Nephron progenitor cell (in vitro differentiated cells): ENCODE results near the gene ADGRD2.

Source experiments
- DNase-seq: peaks from one replicate; pipeline ENCODE4 v3.0.0; 2021
- H3K27ac Mint-ChIP-seq: 2 replicates; pipeline ENCODE4 v1.8.0; 2021; ENCODE audit warnings: mild to moderate bottlenecking, moderate library complexity, mixed read lengths
- H3K27me3 Mint-ChIP-seq: 2 replicates; pipeline ENCODE4 v1.8.0; 2021; ENCODE audit warnings: mild to moderate bottlenecking, low read depth, mixed read lengths; ENCODE audit not compliant: poor library complexity
- H3K36me3 Mint-ChIP-seq: 2 replicates; pipeline ENCODE4 v1.8.0; 2021; ENCODE audit warnings: low read depth, mixed read lengths
- H3K4me1 Mint-ChIP-seq: 2 replicates; pipeline ENCODE4 v1.8.0; 2021; ENCODE audit warnings: mixed read lengths
- H3K4me3 Mint-ChIP-seq: 2 replicates; pipeline ENCODE4 v1.8.0; 2021; ENCODE audit warnings: mild to moderate bottlenecking, moderate library complexity, mixed read lengths
- H3K9me3 Mint-ChIP-seq: 2 replicates; pipeline ENCODE4 v1.8.0; 2021; ENCODE audit warnings: mild to moderate bottlenecking, moderate library complexity, mixed read lengths
- TF ChIP-seq, protein P1 (sequence below): fragments of 200-600 bp; sonication (generic); IDR thresholded peaks from 2 replicates; pipeline ENCODE4 v1.5.0; 2021; ENCODE audit warnings: antibody characterized with exemption

Gene ADGRD2

DNA sequence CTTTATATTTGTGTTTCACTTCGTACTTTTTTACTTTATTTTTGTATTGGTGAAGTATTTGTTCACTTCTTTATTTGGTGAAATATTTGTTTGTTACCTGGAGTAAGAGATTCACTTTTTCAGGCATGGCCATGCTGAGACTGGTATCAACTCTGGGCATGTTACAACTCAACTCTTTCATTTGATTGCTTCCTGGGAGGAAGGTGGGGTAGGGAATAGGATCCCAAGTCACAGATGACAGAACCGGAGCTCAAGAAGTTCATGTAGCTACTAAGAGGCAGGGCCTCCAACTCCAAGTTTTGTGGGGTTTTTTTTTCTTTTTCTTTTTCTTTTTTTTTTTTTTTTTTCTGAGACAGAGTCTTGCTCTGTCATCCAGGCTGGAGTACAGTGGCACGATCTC, 6.1 kb upstream of the ADGRD2 start:
- Mint-ChIP-seq H3K36me3 (no peaks in the 10 kb centered on the region), H3K9me3 (no peaks in the 10 kb centered on the region), H3K4me3 (no peak overlapping the region), H3K4me1 (no peaks in the 10 kb centered on the region), H3K27me3 (peaks cover 31% of the 10 kb centered on the region), H3K27ac (no peak overlapping the region)
- TF ChIP-seq, protein P1, sequence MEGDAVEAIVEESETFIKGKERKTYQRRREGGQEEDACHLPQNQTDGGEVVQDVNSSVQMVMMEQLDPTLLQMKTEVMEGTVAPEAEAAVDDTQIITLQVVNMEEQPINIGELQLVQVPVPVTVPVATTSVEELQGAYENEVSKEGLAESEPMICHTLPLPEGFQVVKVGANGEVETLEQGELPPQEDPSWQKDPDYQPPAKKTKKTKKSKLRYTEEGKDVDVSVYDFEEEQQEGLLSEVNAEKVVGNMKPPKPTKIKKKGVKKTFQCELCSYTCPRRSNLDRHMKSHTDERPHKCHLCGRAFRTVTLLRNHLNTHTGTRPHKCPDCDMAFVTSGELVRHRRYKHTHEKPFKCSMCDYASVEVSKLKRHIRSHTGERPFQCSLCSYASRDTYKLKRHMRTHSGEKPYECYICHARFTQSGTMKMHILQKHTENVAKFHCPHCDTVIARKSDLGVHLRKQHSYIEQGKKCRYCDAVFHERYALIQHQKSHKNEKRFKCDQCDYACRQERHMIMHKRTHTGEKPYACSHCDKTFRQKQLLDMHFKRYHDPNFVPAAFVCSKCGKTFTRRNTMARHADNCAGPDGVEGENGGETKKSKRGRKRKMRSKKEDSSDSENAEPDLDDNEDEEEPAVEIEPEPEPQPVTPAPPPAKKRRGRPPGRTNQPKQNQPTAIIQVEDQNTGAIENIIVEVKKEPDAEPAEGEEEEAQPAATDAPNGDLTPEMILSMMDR: no peak
- no peak for DNase-seq

DNA sequence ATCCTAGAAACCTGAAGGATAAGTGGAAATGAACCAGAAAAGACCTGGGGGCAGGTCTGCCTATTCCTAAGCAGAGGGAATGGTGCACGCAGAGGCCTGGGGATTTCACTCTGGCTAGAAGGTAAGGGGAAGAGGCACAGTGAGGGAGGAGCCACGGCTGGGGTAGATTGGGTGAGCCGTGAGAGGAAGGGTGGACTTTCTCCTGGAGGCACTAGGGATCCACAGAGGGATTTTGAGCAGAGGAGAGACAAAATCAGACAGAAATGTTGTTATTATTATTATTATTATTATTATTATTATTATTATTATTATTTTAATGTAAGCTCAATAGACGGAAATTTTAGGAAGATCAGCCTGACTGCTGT, 3.0 kb upstream of the ADGRD2 start:
- TF ChIP-seq, protein P1: no peak
- Mint-ChIP-seq H3K36me3 (no peaks in the 10 kb centered on the region), H3K4me3 (no peak overlapping the region), H3K27ac (no peak overlapping the region), H3K9me3 (no peaks in the 10 kb centered on the region), H3K4me1 (peaks cover 14% of the 10 kb centered on the region), H3K27me3 (peaks cover 54% of the 10 kb centered on the region)
- no peak for DNase-seq

DNA sequence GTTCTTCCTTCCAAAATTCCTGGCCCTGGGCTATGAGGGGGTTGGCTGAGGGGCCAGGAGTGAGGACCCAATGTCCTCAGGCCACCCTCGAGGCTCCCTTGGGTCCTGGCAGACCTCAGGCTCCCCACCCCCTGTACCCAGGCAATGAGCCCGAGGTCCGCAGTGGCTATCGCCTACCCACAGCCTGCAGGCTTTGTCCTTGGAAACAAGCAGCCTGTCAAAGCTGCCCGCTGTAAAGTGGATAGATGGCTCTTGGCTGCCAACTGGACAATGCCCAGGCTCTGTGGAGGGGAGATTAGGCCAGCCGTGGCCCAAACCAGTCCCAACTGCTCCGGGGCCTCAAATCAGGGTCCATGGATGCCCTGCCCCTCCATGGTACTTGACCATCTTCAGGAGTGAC, 2.2 kb upstream of the ADGRD2 start:
- Mint-ChIP-seq H3K27me3 (peaks cover 56% of the 10 kb centered on the region), H3K9me3 (no peaks in the 10 kb centered on the region), H3K4me3 (no peak overlapping the region), H3K4me1 (peaks cover 14% of the 10 kb centered on the region), H3K27ac (no peak overlapping the region), H3K36me3 (no peaks in the 10 kb centered on the region)
- DNase-seq: no peak
- TF ChIP-seq, protein P1: no peak

DNA sequence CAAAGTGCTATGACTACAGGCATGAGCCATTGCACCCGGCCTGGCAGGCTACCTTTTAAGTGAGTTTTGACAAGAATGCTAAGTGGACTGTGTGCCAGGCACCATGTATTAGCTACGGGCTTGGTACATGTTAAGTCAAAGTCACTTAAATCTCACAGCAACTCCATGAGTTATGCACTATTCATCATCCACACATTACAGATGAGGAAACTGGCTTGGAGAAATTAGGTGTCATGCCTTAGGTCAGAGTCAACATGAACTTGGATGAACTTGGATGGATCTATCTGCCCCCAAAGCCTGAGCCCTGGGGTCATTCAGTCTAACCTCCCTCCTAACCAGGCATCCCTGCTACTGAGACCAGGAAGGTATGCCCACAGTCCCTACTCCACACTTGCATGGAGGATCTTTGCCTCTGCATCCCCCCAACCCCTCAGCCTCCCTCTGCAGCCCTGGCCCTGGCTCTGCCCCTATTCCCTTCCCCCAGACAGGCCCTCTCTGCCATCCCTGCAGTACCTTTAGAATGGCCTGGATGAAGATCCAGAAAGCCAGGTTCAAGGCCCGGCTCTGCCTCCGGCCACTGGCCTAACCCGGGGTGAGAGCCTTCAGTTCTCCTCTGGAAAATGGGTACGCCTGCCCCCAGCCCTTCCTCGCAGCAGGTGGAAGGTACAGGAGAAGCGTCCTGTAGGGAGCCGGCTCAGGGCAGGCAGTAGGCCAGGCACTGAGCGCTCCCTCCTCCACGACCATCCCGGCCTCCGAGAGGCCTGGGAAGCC, 685 bp upstream of the ADGRD2 start:
- peaks cover 68% of the 10 kb centered on the region for H3K27me3 Mint-ChIP-seq
- TF ChIP-seq, protein P1: no peak

DNA sequence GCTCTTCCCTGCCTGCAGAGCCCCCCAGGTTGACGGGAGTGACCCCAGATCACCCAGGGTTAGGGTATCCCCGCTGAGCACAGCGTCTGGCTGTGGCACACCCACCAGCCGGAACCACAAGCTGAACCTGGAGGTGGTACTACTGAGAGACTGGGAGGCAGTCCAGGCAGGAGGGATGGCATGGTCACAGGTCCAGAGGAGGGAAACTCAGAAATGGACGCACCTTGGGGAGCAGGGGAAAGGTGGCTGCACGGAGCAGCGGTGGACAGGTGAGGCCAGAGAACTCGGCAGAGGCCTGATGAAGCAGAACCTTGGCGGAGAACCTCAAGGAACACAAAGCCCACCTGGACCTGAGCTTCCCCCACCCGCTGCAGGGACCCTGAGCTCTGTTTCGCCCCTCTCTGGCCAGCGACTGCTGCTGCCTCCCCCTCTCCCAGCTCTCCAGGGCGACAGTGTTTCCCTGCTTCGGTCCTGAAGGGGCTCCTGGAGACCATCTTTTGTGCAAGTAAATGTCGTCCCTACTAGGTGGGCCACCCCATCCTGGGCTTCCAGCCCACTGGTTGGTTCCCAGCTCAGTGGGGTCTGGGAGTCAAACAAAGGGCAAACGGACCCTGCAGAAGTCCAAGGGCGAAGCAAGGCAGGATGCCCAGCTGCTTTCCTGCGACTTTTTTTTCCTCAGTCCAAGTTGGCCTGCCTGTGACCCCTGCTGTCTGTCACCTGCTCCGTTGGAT, 845 bp downstream of the ADGRD2 start:
- Mint-ChIP-seq H3K27me3 (peaks cover 77% of the 10 kb centered on the region), H3K4me3 (peak overlapping the region; percentile 36), H3K27ac (no peak overlapping the region), H3K36me3 (no peaks in the 10 kb centered on the region), H3K9me3 (no peaks in the 10 kb centered on the region), H3K4me1 (peaks cover 14% of the 10 kb centered on the region)
- no peak for DNase-seq
- TF ChIP-seq, protein P1: no peak

More for the DNA sequence above, 685 bp upstream of the ADGRD2 start:
- peaks cover 14% of the 10 kb centered on the region for H3K4me1 Mint-ChIP-seq
- no peak for DNase-seq
- H3K27ac Mint-ChIP-seq: no peak overlapping the region
- no peak overlapping the region for H3K4me3 Mint-ChIP-seq
- no peaks in the 10 kb centered on the region for H3K36me3 Mint-ChIP-seq
- no peaks in the 10 kb centered on the region for H3K9me3 Mint-ChIP-seq
